OCI-LY1 (cell line): ENCODE data around the gene PTPN5.

Source experiments
- CTCF ChIP-seq: fragments of 200-600 bp; sonication (generic), shearing (Covaris generic); IDR thresholded peaks from 2 replicates; pipeline ENCODE4 v1.5.1; 2017; ENCODE audit warnings: mild to moderate bottlenecking, antibody characterized with exemption, low read length, moderate library complexity, mixed read lengths
- EZH2 ChIP-seq: fragments of 200-600 bp; sonication (generic), shearing (Covaris generic); IDR thresholded peaks from 2 replicates; pipeline ENCODE4 v1.8.0; 2017; ENCODE audit warnings: borderline replicate concordance, mixed run types, mild to moderate bottlenecking, antibody characterized with exemption, low read length, moderate library complexity, mixed read lengths

- TF ChIP-seq CTCF (no peak), EZH2 (no peak)
Observed at GRCh38 chr11:18703001-18703763, 88.4 kb downstream of the PTPN5 start.
